ENCODE measurements around the gene MED1.
A peak's percentile ranks its signal among the peaks of the same experiment; 100 is the strongest.

GRCh38 chr17:39461113-39461925, 10.3 kb upstream of the MED1 start, which contains the start of gene CDK12:
- TF ChIP-seq CTCF (IDR thresholded peaks at IDR 0.05; ENCODE audit: borderline replicate concordance, extremely low read depth, low read length, poor library complexity, severe bottlenecking), result peak; percentile 9
- no peak for TF ChIP-seq EZH2 (IDR thresholded peaks at IDR 0.05; ENCODE audit: borderline replicate concordance, low read depth, low read length, severe bottlenecking)
